Lung (tissue), 12 donors: ENCODE results near the gene PGM2. TPM values are rescaled to one million over a fixed set of nuclear protein-coding genes. Genes with fewer than 3 reads are reported as not detected.

Experiments used
- ATAC-seq: fragments of 200-7000 bp; cut with Tn5 transposase; one replicate; pipeline ENCODE4 v1.9.1; 2020; ENCODE audit warnings: moderate number of reproducible peaks; ENCODE audit not compliant: insufficient read depth, low FRiP score
- DNase-seq, 3 donors: peaks; one replicate each; pipeline ENCODE4 v3.0.0-alpha.2; 2013 to 2017
- H3K27ac ChIP-seq, 2 donors: one replicate each; pipeline ENCODE4 v1.5.1; 2013; ENCODE audit warnings: mild to moderate bottlenecking in 2 of 2, moderate library complexity in 2 of 2, control low read depth in 1 of 2, inconsistent platforms in 1 of 2, low read depth in 1 of 2, low read length in 1 of 2
- H3K27me3 ChIP-seq, 3 donors: one replicate each; pipeline ENCODE4 v1.5.1; 2013; ENCODE audit warnings: low read length in 2 of 3; ENCODE audit not compliant: control insufficient read depth in 3 of 3, insufficient read depth in 3 of 3
- H3K36me3 ChIP-seq, 4 donors: one replicate each; pipeline ENCODE4 v1.5.1; 2013; ENCODE audit warnings: low read length in 4 of 4, mild to moderate bottlenecking in 1 of 4, moderate library complexity in 1 of 4; ENCODE audit not compliant: control insufficient read depth in 4 of 4, insufficient read depth in 4 of 4
- H3K4me1 ChIP-seq, 5 donors: one replicate each; pipeline ENCODE4 v1.5.1; 2013; ENCODE audit warnings: low read length in 5 of 5, mild to moderate bottlenecking in 2 of 5, moderate library complexity in 1 of 5; ENCODE audit not compliant: control insufficient read depth in 5 of 5, insufficient read depth in 5 of 5
- H3K4me3 ChIP-seq: one replicate; pipeline ENCODE4 v1.5.1; 2013; ENCODE audit warnings: mild to moderate bottlenecking, control low read depth, moderate library complexity
- H3K9ac ChIP-seq, 2 donors: one replicate each; pipeline ENCODE4 v1.5.1; 2013; ENCODE audit warnings: low read length in 2 of 2, control low read depth in 1 of 2; ENCODE audit not compliant: insufficient read depth in 1 of 2
- H3K9me3 ChIP-seq, 4 donors: one replicate each; pipeline ENCODE4 v1.5.1; 2013; ENCODE audit warnings: low read length in 3 of 4, mild to moderate bottlenecking in 1 of 4, moderate library complexity in 1 of 4; ENCODE audit not compliant: control insufficient read depth in 4 of 4, insufficient read depth in 3 of 4
- WGBS, 2 donors: extraction: QIAGEN DNeasy Blood & Tissue Kit; methylation state at CpG; one replicate each; pipeline ENCODE4 v1.1.7; 2013; 5-methylcytosine and 5-hydroxymethylcytosine counted together
- polyA plus RNA-seq, 2 donors: library from polyadenylated mRNA; stranded (reverse); fragments of 200-250 nt; gene quantifications; one replicate each; pipeline ENCODE4 v1.2.1, GENCODE V29; 2013
- total RNA-seq, 2 donors: library from RNA; depleted of rRNA in 1 of 2; stranded (reverse); fragments of >200 nt in 1 of 2; gene quantifications; one replicate each; pipeline ENCODE4 v1.2.1, GENCODE V29; 2014 to 2021
- TF ChIP-seq, protein P1 (sequence below): IDR thresholded peaks from 2 replicates; pipeline ENCODE4 v1.5.1; 2012; ENCODE audit warnings: mild to moderate bottlenecking; ENCODE audit errors: control extremely low read depth, extremely low read depth
- donor health status: control.
- donor health status: control.
- donor health status: Bipolar disorder and iron deficiency.
- donor health status: healthy.
- donor health status: DM: yes; HTN: yes; CAD: no.

PGM2 gene
- total and polyA plus RNA-seq, 4 donors: 4.8 to 28.9 (median 18.4) TPM

DNA sequence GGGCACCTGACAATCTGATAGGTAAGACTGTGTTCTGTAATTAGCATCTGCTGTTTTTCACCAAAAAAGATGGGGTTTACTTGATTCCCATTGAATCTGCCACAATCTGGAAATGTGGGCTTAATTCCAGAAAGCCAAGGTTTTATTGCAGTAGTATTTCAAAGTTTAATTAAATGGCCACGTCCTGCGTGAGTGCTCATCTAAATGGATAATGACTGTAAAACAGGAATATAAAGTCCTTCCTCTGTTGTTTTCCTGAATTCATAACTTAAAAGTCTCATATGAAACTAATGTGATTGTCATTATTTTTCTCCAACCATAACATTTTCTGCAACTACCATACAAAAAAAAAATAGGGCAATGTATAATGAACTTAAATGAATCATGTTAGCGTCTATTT is 2.4 kb downstream of the PGM2 start:
- 93% methylated on average over 3 of the region's 3 CpGs for WGBS, 2 donors
- Histone ChIP-seq H3K27ac (no peak overlapping the region), H3K9ac (no peak overlapping the region), H3K4me1 (peaks cover 0 to 13% (median 6%) of the 10 kb centered on the region in 5 donors), H3K9me3 (no peaks in the 10 kb centered on the region), H3K27me3 (no peaks in the 10 kb centered on the region), H3K4me3 (no peak overlapping the region), H3K36me3 (peaks cover 9 to 22% (median 15%) of the 10 kb centered on the region in 4 donors)
- TF ChIP-seq, protein P1, sequence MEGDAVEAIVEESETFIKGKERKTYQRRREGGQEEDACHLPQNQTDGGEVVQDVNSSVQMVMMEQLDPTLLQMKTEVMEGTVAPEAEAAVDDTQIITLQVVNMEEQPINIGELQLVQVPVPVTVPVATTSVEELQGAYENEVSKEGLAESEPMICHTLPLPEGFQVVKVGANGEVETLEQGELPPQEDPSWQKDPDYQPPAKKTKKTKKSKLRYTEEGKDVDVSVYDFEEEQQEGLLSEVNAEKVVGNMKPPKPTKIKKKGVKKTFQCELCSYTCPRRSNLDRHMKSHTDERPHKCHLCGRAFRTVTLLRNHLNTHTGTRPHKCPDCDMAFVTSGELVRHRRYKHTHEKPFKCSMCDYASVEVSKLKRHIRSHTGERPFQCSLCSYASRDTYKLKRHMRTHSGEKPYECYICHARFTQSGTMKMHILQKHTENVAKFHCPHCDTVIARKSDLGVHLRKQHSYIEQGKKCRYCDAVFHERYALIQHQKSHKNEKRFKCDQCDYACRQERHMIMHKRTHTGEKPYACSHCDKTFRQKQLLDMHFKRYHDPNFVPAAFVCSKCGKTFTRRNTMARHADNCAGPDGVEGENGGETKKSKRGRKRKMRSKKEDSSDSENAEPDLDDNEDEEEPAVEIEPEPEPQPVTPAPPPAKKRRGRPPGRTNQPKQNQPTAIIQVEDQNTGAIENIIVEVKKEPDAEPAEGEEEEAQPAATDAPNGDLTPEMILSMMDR: no peak
- DNase-seq (no peak), ATAC-seq (no peak)

DNA sequence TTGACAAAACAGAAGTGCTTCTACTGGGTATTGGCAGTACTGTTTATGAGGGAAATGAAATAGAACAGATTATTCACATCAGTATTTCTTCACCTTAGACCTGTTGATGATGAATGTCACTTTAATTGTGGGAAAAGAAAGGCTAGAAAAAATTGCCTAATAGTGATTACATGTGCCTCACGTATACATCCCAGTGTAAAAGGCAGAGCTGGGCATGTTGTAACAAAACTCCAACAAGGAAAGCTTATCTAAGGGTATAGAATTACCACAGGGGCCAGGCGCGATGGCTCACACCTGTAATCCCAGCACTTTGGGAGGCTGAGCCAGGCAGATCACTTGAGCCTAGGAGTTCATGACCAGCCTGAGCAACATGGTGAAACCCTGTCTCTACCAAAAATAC is 4.2 kb downstream of the PGM2 start:
- H3K4me1 ChIP-seq: peaks cover 0 to 10% (median 4%) of the 10 kb centered on the region in 5 donors
- ATAC-seq (no peak), DNase-seq (no peak)
- no peaks in the 10 kb centered on the region for H3K27me3 ChIP-seq
- no peaks in the 10 kb centered on the region for H3K9me3 ChIP-seq
- TF ChIP-seq, protein P1: no peak
- no peak overlapping the region for H3K9ac ChIP-seq
- no peak overlapping the region for H3K27ac ChIP-seq
- H3K4me3 ChIP-seq: no peak overlapping the region
- H3K36me3 ChIP-seq: peaks cover 13 to 30% (median 16%) of the 10 kb centered on the region in 4 donors
- 83 to 90% methylated on average over 3 of the region's 3 CpGs for WGBS, 2 donors

DNA sequence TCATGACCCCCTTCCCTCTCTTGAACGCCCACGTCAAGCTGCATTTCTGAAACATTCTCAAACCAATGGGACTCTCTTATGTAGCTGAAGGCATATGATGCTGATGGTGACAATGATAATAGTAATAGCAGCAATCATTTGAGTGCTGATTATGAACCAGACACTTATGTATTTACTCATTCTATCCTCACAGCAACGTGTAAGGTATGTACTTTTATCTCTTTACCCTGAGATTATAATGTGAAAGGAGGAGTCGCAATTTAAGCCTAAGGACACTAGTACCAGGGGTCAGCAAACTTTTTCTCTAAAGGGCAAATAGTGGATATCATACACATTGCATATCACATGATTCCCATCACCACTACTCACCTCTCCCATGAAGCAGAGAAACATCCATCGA is 8.5 kb downstream of the PGM2 start:
- Histone ChIP-seq H3K4me3 (no peak overlapping the region), H3K9me3 (no peaks in the 10 kb centered on the region), H3K9ac (no peak overlapping the region), H3K27me3 (no peaks in the 10 kb centered on the region), H3K27ac (no peak overlapping the region), H3K4me1 (peaks cover 0 to 8% (median 0%) of the 10 kb centered on the region in 5 donors), H3K36me3 (peaks cover 16 to 41% (median 19%) of the 10 kb centered on the region in 4 donors)
- DNase-seq (no peak), ATAC-seq (no peak)
- TF ChIP-seq, protein P1: no peak
- WGBS, 2 donors: 80 to 81% methylated on average over 5 of the region's 5 CpGs

DNA sequence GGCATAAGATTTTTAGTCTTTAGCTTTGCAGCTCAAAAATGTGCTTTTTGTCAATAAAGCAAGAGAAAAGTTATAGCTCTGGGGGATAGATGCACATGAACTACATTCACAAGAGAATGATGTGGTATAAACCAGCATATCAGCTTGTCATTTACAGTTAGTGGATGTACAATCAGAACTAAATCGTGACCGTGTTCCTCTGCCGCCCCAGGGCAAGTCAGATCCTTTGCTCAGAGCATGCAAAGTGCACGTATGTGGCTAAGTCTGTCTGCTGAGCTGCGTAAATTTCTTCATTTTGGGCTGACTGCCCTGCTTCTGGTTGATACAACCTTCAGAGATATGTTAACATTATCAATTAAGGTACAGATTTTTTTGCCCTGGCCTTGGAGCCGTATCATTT is 9.3 kb downstream of the PGM2 start:
- Histone ChIP-seq H3K9me3 (no peaks in the 10 kb centered on the region), H3K36me3 (peaks cover 11 to 34% (median 18%) of the 10 kb centered on the region in 4 donors), H3K9ac (no peak overlapping the region), H3K4me1 (peaks cover 0 to 8% (median 0%) of the 10 kb centered on the region in 5 donors), H3K27me3 (no peaks in the 10 kb centered on the region), H3K4me3 (no peak overlapping the region), H3K27ac (no peak overlapping the region)
- ATAC-seq: no peak
- no peak for DNase-seq
- 81 to 82% methylated on average over 6 of the region's 6 CpGs for WGBS, 2 donors
- TF ChIP-seq, protein P1: no peak
